HL-60/S4 treated with retinoic acid at 250 ng/mL for 4 days and 3 days (cell line): ENCODE results near the gene CDKAL1.
"Not testable (repeated sequence)": the region's sequence is repeated elsewhere in the genome, so short reads cannot be mapped to it uniquely, and the experiment has no call there.

ENCODE experiments used
- in situ Hi-C: fragments of 300-500 bp; cut with MboI; formaldehyde crosslinking; loops from 2 replicates; pipeline ENCODE4 v1.7.0; 2022; ENCODE audit warnings: low sequenced_read_pairs

Gene CDKAL1

GRCh38 chr6:20816126-20816525, 281.9 kb downstream of the CDKAL1 start:
- in situ Hi-C loops: no loop called here

GRCh38 chr6:20817806-20818320, 283.6 kb downstream of the CDKAL1 start:
- in situ Hi-C loops: no loop called here

GRCh38 chr6:20819774-20820400, 285.6 kb downstream of the CDKAL1 start:
- in situ Hi-C loops: no loop called here

- in situ Hi-C loops: no loop called here
Observed at GRCh38 chr6:20826378-20826777, 292.1 kb downstream of the CDKAL1 start.

- in situ Hi-C loops: no loop called here
Observed at GRCh38 chr6:20827798-20828197, 293.5 kb downstream of the CDKAL1 start.

- in situ Hi-C loops: no loop called here
Observed at GRCh38 chr6:20830576-20830975, 296.3 kb downstream of the CDKAL1 start.

GRCh38 chr6:20831251-20831650, 297.0 kb downstream of the CDKAL1 start:
- in situ Hi-C loops: not testable (repeated sequence)

GRCh38 chr6:20833881-20834515, 299.7 kb downstream of the CDKAL1 start:
- in situ Hi-C loops: no loop called here

- in situ Hi-C loops: no loop called here
Observed at GRCh38 chr6:20835315-20836010, 301.2 kb downstream of the CDKAL1 start.

GRCh38 chr6:20837189-20837588, 302.9 kb downstream of the CDKAL1 start:
- in situ Hi-C loops: no loop called here

GRCh38 chr6:20838113-20838512, 303.9 kb downstream of the CDKAL1 start:
- in situ Hi-C loops: no loop called here

- in situ Hi-C loops: no loop called here
Observed at GRCh38 chr6:20839630-20840029, 305.4 kb downstream of the CDKAL1 start.

- in situ Hi-C loops: no loop called here
Observed at GRCh38 chr6:20840675-20841074, 306.4 kb downstream of the CDKAL1 start.

- in situ Hi-C loops: no loop called here
Observed at GRCh38 chr6:20841806-20842205, 307.5 kb downstream of the CDKAL1 start.

- in situ Hi-C loops: no loop called here
Observed at GRCh38 chr6:20845592-20845991, 311.3 kb downstream of the CDKAL1 start.

- in situ Hi-C loops: no loop called here
Observed at GRCh38 chr6:20846602-20847028, 312.4 kb downstream of the CDKAL1 start.

- in situ Hi-C loops: no loop called here
Observed at GRCh38 chr6:20847904-20848303, 313.6 kb downstream of the CDKAL1 start.

GRCh38 chr6:20850686-20851416, 316.6 kb downstream of the CDKAL1 start:
- in situ Hi-C loops: no loop called here

- in situ Hi-C loops: no loop called here
Observed at GRCh38 chr6:20851795-20852194, 317.5 kb downstream of the CDKAL1 start.

GRCh38 chr6:20853828-20854227, 319.6 kb downstream of the CDKAL1 start:
- in situ Hi-C loops: no loop called here

- in situ Hi-C loops: no loop called here
Observed at GRCh38 chr6:20856681-20857288, 322.5 kb downstream of the CDKAL1 start.
